ENCODE measurements around the gene TMEM91.

DNA sequence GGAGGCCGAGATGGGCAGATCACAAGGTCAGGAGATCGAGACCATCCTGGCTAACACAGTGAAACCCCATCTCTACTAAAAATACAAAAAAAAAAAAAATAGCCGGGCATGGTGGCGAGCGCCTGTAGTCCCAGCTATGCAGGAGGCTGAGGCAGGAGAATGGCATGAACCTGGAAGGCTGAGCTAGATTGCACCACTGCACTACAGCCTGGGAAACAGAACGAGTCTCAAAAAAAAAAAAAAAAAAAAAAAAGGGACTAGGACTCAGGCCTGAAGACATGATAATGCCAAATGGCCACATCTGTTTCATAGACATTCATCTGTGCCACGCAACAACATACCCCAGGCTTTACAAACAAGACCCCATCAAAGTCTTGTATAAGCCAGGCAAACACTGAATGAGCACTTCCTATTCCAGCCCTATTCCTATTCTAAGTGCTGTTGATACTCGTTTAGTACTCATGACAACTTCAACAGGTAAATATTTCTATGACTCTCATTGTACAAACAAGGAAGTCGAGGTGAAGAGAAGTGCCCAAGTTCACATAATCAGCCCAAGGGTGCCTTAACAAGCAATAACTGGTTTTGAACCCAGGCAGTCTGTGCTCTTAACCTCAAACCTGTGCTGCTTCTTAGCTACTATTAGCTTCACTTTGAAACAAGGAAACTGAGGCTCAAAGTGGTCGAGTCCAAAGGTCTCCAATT is 14.0 kb upstream of the TMEM91 start:
- TF ChIP-seq MYC (CRISPR knock-in tag; IDR thresholded peaks at IDR 0.05; ENCODE audit: borderline replicate concordance) (no peak), LRRFIP1 (CRISPR knock-in tag; conservative IDR thresholded peaks at IDR 0.05) (no peak)
- TF ChIP-seq, protein P1, sequence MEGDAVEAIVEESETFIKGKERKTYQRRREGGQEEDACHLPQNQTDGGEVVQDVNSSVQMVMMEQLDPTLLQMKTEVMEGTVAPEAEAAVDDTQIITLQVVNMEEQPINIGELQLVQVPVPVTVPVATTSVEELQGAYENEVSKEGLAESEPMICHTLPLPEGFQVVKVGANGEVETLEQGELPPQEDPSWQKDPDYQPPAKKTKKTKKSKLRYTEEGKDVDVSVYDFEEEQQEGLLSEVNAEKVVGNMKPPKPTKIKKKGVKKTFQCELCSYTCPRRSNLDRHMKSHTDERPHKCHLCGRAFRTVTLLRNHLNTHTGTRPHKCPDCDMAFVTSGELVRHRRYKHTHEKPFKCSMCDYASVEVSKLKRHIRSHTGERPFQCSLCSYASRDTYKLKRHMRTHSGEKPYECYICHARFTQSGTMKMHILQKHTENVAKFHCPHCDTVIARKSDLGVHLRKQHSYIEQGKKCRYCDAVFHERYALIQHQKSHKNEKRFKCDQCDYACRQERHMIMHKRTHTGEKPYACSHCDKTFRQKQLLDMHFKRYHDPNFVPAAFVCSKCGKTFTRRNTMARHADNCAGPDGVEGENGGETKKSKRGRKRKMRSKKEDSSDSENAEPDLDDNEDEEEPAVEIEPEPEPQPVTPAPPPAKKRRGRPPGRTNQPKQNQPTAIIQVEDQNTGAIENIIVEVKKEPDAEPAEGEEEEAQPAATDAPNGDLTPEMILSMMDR (CRISPR knock-in tag; IDR thresholded peaks at IDR 0.05): no peak

Measured in HepG2 (cell line).